Transverse colon (tissue), 3 donors: Measurements from ENCODE around the gene MSANTD3.

Experiments
- POLR2A ChIP-seq: fragments of 450-650 bp; IDR thresholded peaks from one replicate; pipeline ENCODE4 v1.6.1; 2016; ENCODE audit warnings: antibody characterized with exemption, mild to moderate bottlenecking, moderate library complexity
- TF ChIP-seq, protein P1 (sequence below), 5 experiments: fragments of 200-600 bp in 3 of 5; fragments of 450-650 bp in 2 of 5; sonication (generic) in 3 of 5; IDR thresholded peaks; 1 replicate in 2 of 5; 2 replicates in 3 of 5; pipeline ENCODE4 v1.5.1; 2016 to 2017; ENCODE audit warnings: antibody characterized with exemption in 5 of 5, inconsistent platforms in 3 of 5, mild to moderate bottlenecking in 2 of 5, moderate library complexity in 1 of 5

DNA sequence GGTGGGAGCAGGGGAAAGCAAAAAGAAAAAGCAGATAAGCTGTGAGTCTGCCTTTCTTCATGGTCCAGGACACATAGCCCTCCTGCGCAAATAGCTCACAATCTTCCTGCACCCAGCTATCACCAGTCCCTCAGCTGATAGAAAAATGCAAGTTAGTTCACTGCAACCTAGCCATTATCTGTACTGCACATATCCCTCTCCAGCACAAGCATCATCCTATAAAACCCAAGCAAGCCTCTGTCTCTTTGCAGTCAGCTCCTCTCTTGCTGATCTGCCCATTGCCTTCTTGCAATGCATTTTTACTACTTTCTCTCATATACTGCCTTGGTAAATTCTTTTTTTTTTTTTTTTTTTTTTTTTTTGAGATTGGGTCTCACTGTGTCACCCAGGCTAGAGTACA is 20.0 kb upstream of the MSANTD3 start:
- TF ChIP-seq, protein P1, sequence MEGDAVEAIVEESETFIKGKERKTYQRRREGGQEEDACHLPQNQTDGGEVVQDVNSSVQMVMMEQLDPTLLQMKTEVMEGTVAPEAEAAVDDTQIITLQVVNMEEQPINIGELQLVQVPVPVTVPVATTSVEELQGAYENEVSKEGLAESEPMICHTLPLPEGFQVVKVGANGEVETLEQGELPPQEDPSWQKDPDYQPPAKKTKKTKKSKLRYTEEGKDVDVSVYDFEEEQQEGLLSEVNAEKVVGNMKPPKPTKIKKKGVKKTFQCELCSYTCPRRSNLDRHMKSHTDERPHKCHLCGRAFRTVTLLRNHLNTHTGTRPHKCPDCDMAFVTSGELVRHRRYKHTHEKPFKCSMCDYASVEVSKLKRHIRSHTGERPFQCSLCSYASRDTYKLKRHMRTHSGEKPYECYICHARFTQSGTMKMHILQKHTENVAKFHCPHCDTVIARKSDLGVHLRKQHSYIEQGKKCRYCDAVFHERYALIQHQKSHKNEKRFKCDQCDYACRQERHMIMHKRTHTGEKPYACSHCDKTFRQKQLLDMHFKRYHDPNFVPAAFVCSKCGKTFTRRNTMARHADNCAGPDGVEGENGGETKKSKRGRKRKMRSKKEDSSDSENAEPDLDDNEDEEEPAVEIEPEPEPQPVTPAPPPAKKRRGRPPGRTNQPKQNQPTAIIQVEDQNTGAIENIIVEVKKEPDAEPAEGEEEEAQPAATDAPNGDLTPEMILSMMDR (IDR thresholded peaks at IDR 0.05) = no peak
- no peak for TF ChIP-seq POLR2A
